Thoracic aorta (tissue), 2 donors: ENCODE results near the gene EIF4EBP2. TPM values are rescaled to one million over a fixed set of nuclear protein-coding genes. Genes with fewer than 3 reads are reported as not detected.

ENCODE experiments used
- ATAC-seq: fragments of 150-250 bp; one replicate; pipeline ENCODE4 v1.8.0; 2017; ENCODE audit warnings: low read depth; ENCODE audit not compliant: insufficient number of reproducible peaks, low FRiP score
- DNase-seq: peaks from one replicate; pipeline ENCODE4 v3.0.0-alpha.2; 2020; ENCODE audit warnings: low spot score
- H3K27ac ChIP-seq, 2 donors: fragments of 200-600 bp; sonication (generic); 1 replicate in 1 of 2; 2 replicates in 1 of 2; pipeline ENCODE4 v1.5.1; 2016; ENCODE audit warnings: mild to moderate bottlenecking in 2 of 2, moderate library complexity in 2 of 2
- H3K27me3 ChIP-seq: fragments of 200-600 bp; sonication (generic); replicated peaks from 2 replicates; pipeline ENCODE4 v1.6.0; 2016; ENCODE audit warnings: mild to moderate bottlenecking; ENCODE audit not compliant: insufficient read depth
- H3K36me3 ChIP-seq: fragments of 200-600 bp; sonication (generic); one replicate; pipeline ENCODE4 v1.5.1; 2016
- H3K4me1 ChIP-seq, 2 donors: fragments of 200-600 bp; sonication (generic); 1 replicate in 1 of 2; 2 replicates in 1 of 2; pipeline versions ENCODE4 v1.5.1 to v1.6.0; 2016; ENCODE audit warnings: low read depth in 2 of 2, mild to moderate bottlenecking in 1 of 2; ENCODE audit not compliant: control insufficient read depth in 1 of 2
- H3K4me3 ChIP-seq: fragments of 200-600 bp; sonication (generic); 2 replicates; pipeline ENCODE4 v1.5.1; 2016; ENCODE audit warnings: mild to moderate bottlenecking
- H3K9me3 ChIP-seq: fragments of 200-600 bp; sonication (generic); 2 replicates; pipeline ENCODE4 v1.5.1; 2016
- CTCF ChIP-seq: fragments of 200-600 bp; sonication (generic); IDR thresholded peaks from one replicate; pipeline ENCODE4 v1.5.1; 2019; ENCODE audit warnings: antibody characterized with exemption
- total RNA-seq, 2 donors: library from RNA; depleted of rRNA; stranded (reverse); fragments of >200 nt; gene quantifications; one replicate each; pipeline versions ENCODE4 v1.1.0 to v1.2.3, GENCODE V29; 2016

EIF4EBP2 gene
- total RNA-seq, 2 donors from 2014 or later = 52.8 to 60.0 TPM

GRCh38 chr10:70444744-70445143 lies 40.8 kb downstream of the EIF4EBP2 start:
- Histone ChIP-seq H3K4me3 (no peak overlapping the region), H3K9me3 (no peaks in the 10 kb centered on the region), H3K36me3 (no peaks in the 10 kb centered on the region), H3K27me3 (peaks cover 17% of the 10 kb centered on the region), H3K27ac (no peak overlapping the region), H3K4me1 (peaks cover 11 to 15% of the 10 kb centered on the region in 2 donors)
- TF ChIP-seq CTCF = no peak
- ATAC-seq (no peak), DNase-seq (no peak)

GRCh38 chr10:70445718-70446657 lies 42.0 kb downstream of the EIF4EBP2 start:
- no peak overlapping the region for H3K27ac ChIP-seq

GRCh38 chr10:70448236-70448635 lies 44.3 kb downstream of the EIF4EBP2 start:
- TF ChIP-seq CTCF = no peak
- H3K36me3 ChIP-seq = no peaks in the 10 kb centered on the region
- H3K9me3 ChIP-seq = no peaks in the 10 kb centered on the region
- H3K27ac ChIP-seq = no peak overlapping the region
- no peak overlapping the region for H3K4me3 ChIP-seq
- DNase-seq = no peak
- no peaks in the 10 kb centered on the region for H3K4me1 ChIP-seq
- ATAC-seq = no peak
- no peaks in the 10 kb centered on the region for H3K27me3 ChIP-seq

More at GRCh38 chr10:70445718-70446657, 42.0 kb downstream of the EIF4EBP2 start:
- H3K9me3 ChIP-seq = no peaks in the 10 kb centered on the region
- DNase-seq = no peak
- H3K27me3 ChIP-seq = peaks cover 13% of the 10 kb centered on the region
- peaks cover 6 to 7% of the 10 kb centered on the region in 2 donors for H3K4me1 ChIP-seq
- no peak for TF ChIP-seq CTCF
- H3K36me3 ChIP-seq = no peaks in the 10 kb centered on the region
- ATAC-seq = no peak
- no peak overlapping the region for H3K4me3 ChIP-seq

- Histone ChIP-seq H3K27me3 (no peaks in the 10 kb centered on the region), H3K36me3 (no peaks in the 10 kb centered on the region), H3K9me3 (no peaks in the 10 kb centered on the region), H3K4me3 (no peak overlapping the region), H3K4me1 (peaks cover 9 to 19% of the 10 kb centered on the region in 2 donors), H3K27ac (no peak overlapping the region)
- ATAC-seq = no peak
- no peak for TF ChIP-seq CTCF
- no peak for DNase-seq
These were observed 51.3 kb downstream of the EIF4EBP2 start for GRCh38 chr10:70455213-70455630.

GRCh38 chr10:70456164-70456563 lies 52.2 kb downstream of the EIF4EBP2 start:
- H3K9me3 ChIP-seq = no peaks in the 10 kb centered on the region
- no peak overlapping the region for H3K4me3 ChIP-seq
- no peaks in the 10 kb centered on the region for H3K36me3 ChIP-seq
- no peak for DNase-seq
- H3K27ac ChIP-seq = no peak overlapping the region
- no peak for TF ChIP-seq CTCF
- no peak for ATAC-seq
- no peaks in the 10 kb centered on the region for H3K27me3 ChIP-seq
- H3K4me1 ChIP-seq = peaks cover 9 to 19% of the 10 kb centered on the region in 2 donors
